HG02852 (cell line): ENCODE measurements around the gene KDM2B.
"Not testable (repeated sequence)": the region's sequence is repeated elsewhere in the genome, so short reads cannot be mapped to it uniquely, and the experiment has no call there.

Source experiments
- ATAC-seq: cut with Tn5 transposase; IDR thresholded peaks from one replicate; pipeline ENCODE4 v1.9.1; 2021; ENCODE audit warnings: mild to moderate bottlenecking, moderate library complexity; ENCODE audit not compliant: unreplicated experiment

KDM2B gene

GRCh38 chr12:121590476-121591143 lies 9.8 kb upstream of the KDM2B start:
- ATAC-seq, result peak; percentile 46

GRCh38 chr12:121584885-121585284 lies 4.1 kb upstream of the KDM2B start:
- not testable (repeated sequence) for ATAC-seq

GRCh38 chr12:121583334-121583661 lies 2.5 kb upstream of the KDM2B start:
- ATAC-seq, result not testable (repeated sequence)

- no peak for ATAC-seq
These were observed 1.9 kb upstream of the KDM2B start for GRCh38 chr12:121582583-121583333.

GRCh38 chr12:121581686-121582429 lies 1.0 kb upstream of the KDM2B start:
- no peak for ATAC-seq

- ATAC-seq, result no peak
These were observed 598 bp downstream of the KDM2B start for GRCh38 chr12:121579981-121580868.

- no peak for ATAC-seq
These were observed 1.5 kb downstream of the KDM2B start for GRCh38 chr12:121579190-121579791.

GRCh38 chr12:121578230-121579189 lies 2.3 kb downstream of the KDM2B start:
- no peak for ATAC-seq

GRCh38 chr12:121577443-121578180 lies 3.2 kb downstream of the KDM2B start:
- no peak for ATAC-seq

GRCh38 chr12:121576851-121577391 lies 3.9 kb downstream of the KDM2B start:
- no peak for ATAC-seq

- no peak for ATAC-seq
These were observed 4.7 kb downstream of the KDM2B start for GRCh38 chr12:121575952-121576625.

- ATAC-seq, result no peak
These were observed 5.8 kb downstream of the KDM2B start for GRCh38 chr12:121575051-121575450.

- ATAC-seq, result no peak
These were observed 6.8 kb downstream of the KDM2B start for GRCh38 chr12:121574025-121574424.

GRCh38 chr12:121571920-121572319 lies 8.9 kb downstream of the KDM2B start:
- ATAC-seq, result no peak

- no peak for ATAC-seq
These were observed 10.1 kb downstream of the KDM2B start for GRCh38 chr12:121570467-121571283.

- ATAC-seq, result no peak
These were observed 11.7 kb downstream of the KDM2B start for GRCh38 chr12:121568971-121569751.
